Erythroblast (primary cell): ENCODE measurements around the gene DPEP2.
"Not testable (repeated sequence)": the region's sequence is repeated elsewhere in the genome, so short reads cannot be mapped to it uniquely, and the experiment has no call there.

Experiments used
- DNase-seq, 2 experiments: peaks; one replicate each; lab custom pipeline; 2025; lab: John Stamatoyannopoulos, UW
- GATA1 ChIP-seq: IDR thresholded peaks from 2 replicates; pipeline ENCODE4 v1.6.1; 2011; ENCODE audit warnings: low read depth, mild to moderate bottlenecking, control low read depth, low read length, moderate library complexity
- POLR2A ChIP-seq: IDR thresholded peaks from 2 replicates; pipeline ENCODE4 v1.6.1; 2011; ENCODE audit warnings: mild to moderate bottlenecking, low read length

The DPEP2 gene

DNA sequence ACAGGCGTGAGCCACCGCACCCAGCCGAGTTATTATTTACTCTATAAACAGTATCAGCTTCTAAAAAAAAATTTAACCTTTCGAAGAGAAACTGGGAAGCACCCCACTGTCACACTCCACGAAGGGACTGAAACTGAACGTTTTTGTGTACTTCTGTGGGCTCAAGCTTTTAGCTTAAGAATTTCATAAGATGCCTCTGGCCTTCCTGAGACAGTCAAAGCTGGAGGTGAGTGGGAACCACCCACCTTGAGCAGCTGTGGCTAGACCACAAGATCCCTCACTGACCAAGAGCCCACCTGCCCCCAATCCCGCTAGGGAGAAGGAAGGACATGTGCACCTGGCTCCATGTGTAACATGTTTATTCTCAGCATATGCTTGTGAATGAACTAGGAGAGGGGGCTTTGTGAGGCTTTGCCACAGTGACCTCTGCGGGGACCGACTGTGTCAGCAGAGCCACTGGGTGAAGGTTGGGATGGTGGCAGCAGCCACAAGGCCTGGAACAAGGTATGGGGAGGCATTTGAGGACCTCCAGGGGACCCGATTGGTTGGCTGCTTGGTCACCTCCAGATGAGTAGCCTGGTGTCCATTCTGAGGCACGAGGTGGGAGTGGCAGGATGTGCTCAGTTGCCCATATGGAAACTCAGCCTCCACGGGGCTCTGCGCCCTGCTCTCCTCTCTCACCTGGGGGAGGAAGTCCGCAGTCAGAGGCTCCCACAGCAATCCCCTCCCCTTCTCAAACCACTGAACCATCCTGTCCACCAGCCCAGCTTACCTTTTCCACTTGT is 23.8 kb downstream of the DPEP2 start:
- no peak for DNase-seq
- TF ChIP-seq GATA1 (no peak), POLR2A (no peak)

DNA sequence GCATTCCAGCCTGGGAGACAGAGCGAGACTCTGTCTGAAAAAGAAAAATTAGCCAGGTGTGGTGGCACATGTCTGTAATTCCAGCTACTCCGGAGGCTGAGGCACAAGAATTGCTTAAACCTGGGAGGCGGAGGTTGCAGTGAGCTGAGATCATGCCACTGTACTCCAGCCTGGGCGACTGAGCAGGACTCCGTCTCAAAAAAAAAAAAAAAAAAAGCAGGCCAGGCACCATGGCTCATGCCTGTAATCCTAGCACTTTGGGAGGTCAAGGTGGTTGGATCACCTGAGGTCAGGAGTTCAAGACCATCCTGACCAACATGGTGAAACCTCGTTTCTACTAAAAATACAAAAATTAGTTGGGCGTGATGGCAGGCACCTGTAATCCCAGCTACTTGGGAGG is 27.0 kb downstream of the DPEP2 start:
- not testable (repeated sequence) for DNase-seq

DNA sequence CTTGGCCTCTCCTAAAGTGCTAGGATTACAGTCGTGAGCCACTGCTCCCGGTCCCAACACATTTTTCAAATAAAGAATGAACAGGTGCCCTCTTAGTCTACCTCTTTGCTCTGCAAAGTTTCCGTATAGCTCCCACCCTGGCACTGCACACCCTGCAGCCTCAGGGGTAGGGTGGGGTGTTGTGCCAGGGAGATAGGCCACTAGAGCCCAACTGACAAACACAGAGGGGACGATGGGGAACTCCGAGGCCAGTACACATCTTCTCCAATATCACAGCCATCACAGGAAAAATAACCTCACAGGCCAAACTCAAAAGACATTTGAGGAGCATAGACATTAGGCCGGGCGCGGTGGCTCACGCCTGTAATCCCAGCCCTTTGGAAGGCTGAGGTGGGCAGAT is 28.2 kb downstream of the DPEP2 start:
- DNase-seq = no peak
- TF ChIP-seq POLR2A = no peak
- TF ChIP-seq GATA1 = no peak

DNA sequence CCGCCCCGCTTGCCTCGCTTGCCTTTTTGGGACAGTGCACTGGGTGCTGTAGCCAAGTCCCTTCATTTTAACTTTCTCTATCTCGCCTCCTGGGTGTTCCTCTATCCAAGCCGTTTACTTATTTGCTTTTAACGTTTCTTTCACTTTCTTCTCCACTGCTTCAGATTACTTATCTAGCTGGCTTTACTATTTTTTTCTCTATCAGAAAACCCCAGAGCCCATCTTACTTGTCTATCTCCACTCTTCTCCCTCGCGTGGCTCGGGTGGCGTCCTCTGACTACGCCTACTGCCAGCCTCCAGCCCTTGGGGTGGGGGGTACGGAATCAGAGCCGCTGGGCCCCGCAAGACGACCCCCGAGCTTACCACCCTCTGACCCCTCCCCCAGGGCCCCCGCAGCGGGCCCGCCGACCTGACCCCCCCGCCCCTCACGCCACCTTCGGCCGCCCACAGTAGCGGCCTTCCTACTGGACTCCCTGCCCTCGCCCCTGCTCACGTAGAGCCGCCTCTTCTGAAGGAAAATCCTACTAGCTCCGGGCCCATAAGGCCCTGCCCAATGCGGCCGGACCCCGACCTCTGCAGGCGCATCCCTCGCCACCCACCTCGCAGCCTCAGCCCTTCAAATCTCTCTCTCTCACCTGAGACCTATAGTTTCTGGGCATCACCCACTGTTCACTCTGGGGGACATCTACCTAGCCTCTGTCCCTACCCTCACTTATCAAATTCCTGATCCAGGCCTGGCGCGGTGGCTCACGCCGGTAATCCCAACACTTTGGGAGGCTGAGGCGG is 29.8 kb downstream of the DPEP2 start:
- peak; percentile 71 to 78 for DNase-seq
- TF ChIP-seq GATA1 = no peak

DNA sequence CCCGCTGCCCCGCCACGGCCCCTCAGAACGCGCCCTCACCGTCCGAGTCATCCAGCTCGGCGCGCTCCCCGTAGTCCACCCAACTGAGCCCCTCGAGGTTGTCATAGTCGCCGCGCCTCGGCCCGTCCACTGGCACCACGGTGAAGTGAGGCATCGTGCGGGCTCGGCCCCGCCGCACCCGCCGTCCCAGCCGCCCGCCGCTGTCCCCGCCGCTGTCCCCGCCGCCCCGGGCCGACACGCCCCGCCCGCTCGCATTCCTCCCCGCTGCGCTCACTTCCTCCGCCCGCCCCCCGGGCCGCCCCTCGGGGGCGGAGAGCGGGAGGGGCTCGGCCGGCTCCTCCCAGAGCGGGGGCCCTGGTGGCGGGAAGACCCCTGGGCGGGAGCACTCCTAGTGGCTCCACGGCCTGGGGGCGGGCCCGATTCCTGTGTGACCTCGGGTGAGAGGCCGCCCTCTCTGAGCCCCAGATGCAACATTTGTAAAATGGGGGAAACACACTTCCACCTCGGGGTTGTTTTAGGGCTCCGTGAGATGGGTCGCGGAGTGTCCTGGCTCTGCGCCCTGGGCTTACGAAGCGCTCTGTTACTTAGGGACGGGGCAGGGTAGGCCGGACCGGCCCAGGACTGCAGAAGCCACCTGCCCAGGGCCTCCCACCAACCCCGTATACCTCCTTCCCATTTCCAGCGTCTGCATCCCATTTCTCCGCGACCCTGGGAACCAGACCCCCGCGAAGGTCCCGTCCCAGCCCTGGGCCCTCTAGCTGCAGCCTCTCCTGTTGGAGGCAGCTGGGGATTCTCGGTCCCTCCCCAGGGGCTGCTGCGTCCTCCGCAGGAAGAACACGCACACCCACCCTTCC is 30.7 kb downstream of the DPEP2 start, which contains the start of gene SLC12A4:
TSS of gene SLC12A4 (minus strand) at position 238 of the 854 bp plus-strand sequence. CDS start at position 154, 84 bp downstream.
- DNase-seq = peak; percentile 88 to 91
- TF ChIP-seq POLR2A = peak; percentile 49
- TF ChIP-seq GATA1 = no peak

DNA sequence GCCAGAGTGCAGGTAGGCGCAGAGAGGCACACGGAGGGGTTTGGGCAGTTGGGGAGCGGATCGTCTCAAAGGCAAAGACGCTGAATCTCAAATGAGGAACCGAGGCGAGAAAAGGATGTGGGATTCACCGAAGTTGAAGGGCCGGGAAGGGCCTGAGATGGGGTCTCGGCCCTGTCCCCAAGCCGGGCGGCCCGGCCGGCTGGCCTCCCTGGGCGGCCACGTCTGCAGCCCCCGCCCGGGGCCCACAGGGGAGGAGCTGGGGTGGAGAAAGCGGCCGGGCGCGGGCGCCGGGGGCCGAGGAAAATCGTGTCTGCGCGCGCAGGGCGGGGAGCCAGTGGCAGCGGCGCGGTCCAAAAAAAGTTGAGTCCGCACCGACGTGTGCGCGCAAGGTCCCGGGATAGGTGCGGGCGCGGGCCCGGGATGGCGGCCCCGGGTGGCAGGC is 31.3 kb downstream of the DPEP2 start:
- DNase-seq = peak; percentile 73 to 80
- no peak for TF ChIP-seq GATA1
- no peak for TF ChIP-seq POLR2A

DNA sequence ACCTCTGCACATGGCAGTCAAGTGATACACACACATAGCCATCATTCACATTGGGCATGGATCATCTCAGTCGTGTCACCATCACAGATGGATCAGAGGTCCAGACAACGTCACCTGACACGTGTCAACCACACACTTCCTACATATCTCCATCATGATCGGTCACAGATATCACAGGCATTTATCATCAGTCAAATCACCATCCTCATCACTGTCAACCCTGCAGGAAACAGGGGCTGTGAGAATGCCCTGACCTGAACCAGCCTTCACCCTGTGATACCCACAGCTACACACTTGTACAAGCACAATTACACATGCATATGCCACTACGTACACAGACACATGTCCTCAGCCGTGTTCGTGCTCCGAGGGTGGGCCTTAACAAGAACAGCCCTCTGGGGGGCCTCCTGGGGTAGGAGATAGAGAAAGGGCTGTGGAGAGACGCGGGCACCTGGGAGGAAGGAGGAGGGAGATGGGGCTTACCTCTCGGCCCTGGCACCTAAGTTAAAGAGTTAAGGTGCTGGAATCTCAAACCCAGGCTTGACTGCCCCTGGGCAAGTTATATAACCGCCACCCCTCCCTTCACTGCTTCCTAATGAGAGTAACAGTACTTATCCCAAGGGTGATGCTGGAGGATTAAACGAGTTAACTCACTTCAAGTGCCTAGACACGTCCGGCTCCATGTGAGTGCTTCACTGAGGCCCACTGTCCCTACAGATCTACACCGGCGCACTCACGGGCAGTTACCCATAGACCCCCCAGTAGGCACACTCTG is 31.9 kb downstream of the DPEP2 start:
- peak; percentile 42 to 56 for DNase-seq
- TF ChIP-seq GATA1 (no peak), POLR2A (no peak)

DNA sequence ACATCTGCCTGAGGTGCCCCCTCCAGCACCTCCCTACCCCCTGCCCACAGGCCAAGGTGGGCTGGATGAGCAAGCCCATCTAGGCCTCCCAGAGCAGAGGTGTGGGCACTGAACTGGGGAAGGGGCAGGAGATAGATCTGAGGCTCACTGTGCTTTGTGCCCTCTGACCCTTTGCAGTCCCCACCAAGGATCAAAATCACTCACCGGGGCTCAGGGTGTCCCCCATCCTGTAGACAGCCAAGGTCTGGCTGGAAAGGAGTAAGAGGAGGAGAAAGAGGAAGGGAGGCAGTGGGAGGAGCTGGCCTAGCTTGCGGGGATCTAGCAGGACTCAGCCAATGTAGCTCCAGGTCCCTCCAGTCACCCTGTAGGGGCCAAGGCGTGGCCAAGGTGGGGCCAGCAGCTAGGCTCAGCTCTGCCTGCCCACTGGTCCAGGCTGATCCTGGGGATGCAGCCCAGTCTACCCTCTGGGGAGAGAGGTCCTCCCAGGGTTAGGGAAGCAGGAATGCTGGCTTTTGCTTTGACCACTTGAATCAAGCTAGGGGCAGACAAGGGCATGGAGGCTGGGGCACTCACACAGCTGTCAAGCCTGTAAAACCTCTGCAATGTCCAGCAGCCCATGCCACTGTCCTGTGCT is 32.6 kb downstream of the DPEP2 start:
- peak in 1 of 2 experiments; percentile 38 for DNase-seq
- TF ChIP-seq GATA1 = no peak
- TF ChIP-seq POLR2A = no peak

DNA sequence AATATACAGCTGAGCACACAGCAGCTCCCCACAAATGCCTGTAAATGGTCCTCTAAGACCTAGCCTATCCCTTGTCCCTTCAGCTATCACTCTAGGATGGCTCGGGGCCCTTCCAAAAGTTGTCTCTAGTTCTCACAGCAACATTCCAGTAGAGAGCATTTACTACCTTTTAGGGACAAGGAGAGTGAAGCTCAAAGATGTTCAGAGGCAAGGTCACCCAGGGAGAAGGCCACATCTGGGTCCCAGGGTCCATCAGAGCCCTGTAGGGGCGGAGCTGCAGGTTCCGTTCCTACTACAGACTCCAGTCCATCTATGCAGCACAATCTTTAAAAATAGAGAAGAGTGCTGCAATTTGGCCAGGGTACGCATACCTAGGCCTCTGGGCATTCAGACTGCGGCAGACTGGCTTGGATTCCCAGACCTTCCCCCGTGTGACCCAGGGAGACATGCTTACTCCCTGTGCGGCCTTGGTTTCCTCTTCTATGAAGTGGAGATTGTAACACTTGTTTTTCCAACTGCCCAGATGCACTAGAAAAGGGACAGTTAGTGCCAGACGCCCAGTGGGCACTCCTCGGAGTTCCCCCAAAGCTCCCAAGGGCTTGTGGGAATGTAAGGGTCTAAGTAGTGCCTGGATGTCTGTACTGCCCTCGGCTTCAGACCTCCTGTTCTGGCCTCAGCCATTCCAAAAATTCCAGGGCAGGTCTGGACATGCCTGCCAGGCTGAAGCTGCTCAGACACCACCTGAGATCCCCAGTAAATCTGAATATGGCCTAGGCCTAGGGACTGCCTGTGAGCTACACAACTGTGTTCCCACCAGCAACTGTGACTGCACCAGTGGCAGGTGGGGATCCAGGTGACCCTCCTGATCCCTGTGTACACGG is 33.4 kb downstream of the DPEP2 start:
- DNase-seq = no peak
- TF ChIP-seq POLR2A = no peak

DNA sequence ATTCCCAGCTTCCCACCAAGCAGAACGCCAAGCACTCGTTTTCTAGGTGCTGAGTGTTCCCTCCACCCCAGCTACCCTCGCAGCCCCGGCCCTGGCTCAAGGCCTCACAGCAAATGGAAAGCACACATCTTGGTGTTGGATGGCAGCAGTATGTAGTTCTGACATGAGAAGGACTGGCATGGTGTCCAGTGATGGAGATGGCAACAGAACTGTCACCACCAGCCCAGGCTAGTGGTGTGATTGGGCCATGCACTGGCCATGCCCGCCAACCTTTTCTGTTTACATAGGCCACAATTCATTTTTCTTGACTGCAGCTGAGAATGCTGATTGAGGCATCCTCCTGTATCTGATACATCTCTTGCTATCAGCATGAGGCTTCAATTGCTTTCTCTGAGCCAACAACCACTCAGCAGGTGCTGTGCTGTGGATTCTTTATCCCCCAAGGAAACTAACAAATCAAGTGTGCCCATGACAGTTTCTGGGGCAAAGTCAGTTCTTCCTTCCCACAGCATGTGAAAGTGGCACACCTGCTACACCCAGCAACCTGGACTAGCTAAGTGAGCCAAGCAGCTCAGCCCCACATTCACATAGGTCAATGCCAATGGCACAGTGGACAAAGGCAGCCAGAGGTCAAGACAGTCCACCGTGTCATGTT is 34.7 kb downstream of the DPEP2 start:
- TF ChIP-seq POLR2A (no peak), GATA1 (no peak)
- peak in 1 of 2 experiments; percentile 24 for DNase-seq

DNA sequence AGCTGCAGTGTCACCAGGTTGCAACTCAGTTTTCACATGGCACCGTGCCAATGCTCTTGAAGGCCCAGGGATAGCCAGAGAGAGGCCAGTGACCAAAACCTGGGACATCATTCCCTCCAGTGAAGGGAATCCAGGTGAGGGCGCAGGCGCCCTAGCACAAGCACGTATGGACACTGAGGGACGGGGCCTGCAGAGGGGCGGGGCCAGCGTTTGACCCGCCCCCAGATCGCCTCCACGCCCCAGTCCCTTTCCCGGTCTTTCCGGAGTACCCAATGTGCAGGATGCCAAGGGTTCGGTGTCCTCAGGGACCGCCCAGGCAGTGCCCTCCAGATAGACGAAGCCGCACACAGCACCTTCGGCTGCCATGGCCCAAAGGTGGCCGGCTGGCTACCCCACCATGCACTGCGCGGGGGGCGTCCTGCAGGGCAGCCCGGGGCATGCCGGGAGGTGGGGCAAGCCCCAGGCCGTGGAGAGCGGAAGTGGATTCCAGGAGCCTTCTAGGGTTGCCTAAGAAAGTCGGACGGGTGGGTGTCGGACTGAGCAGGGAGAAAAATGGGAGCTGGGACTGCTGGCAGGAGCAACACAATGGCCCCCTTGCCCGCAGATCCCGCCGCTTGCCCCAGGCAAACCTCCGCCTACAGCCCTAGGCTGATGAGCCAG is 35.5 kb downstream of the DPEP2 start:
- TF ChIP-seq POLR2A (peak; percentile 12), GATA1 (no peak)
- peak in 1 of 2 experiments; percentile 56 for DNase-seq
